Hepatocyte (in vitro differentiated cells): ENCODE data around the gene ATP5PF. TPM values are rescaled to one million over a fixed set of nuclear protein-coding genes. Genes with fewer than 3 reads are reported as not detected.
"Not testable (repeated sequence)": the region's sequence is repeated elsewhere in the genome, so short reads cannot be mapped to it uniquely, and the experiment has no call there.

ENCODE experiments used
- DNase-seq: peaks from one replicate; pipeline ENCODE4 v3.0.0-alpha.2; 2016; ENCODE audit warnings: low spot score
- H2AFZ ChIP-seq: fragments of 200-600 bp; sonication (generic); 2 replicates; pipeline ENCODE4 v1.6.0; 2016; ENCODE audit warnings: antibody characterized with exemption, mild to moderate bottlenecking
- H3K27ac ChIP-seq: fragments of 200-600 bp; sonication (generic); 2 replicates; pipeline ENCODE4 v1.5.1; 2016; ENCODE audit warnings: mild to moderate bottlenecking
- H3K27me3 ChIP-seq: fragments of 200-600 bp; sonication (generic); 2 replicates; pipeline ENCODE4 v1.6.1; 2016
- H3K36me3 ChIP-seq: fragments of 200-600 bp; sonication (generic); replicated peaks from 2 replicates; pipeline ENCODE4 v1.5.1; 2016; ENCODE audit warnings: low read depth; ENCODE audit not compliant: insufficient read depth
- H3K4me1 ChIP-seq: fragments of 200-600 bp; sonication (generic); 2 replicates; pipeline ENCODE4 v1.5.1; 2016; ENCODE audit warnings: mild to moderate bottlenecking, moderate library complexity; ENCODE audit not compliant: insufficient read depth
- H3K4me2 ChIP-seq: fragments of 200-600 bp; sonication (generic); 2 replicates; pipeline ENCODE4 v1.6.0; 2016
- H3K4me3 ChIP-seq: fragments of 200-600 bp; sonication (generic); 2 replicates; pipeline ENCODE4 v1.5.1; 2016; ENCODE audit warnings: mild to moderate bottlenecking
- H3K79me2 ChIP-seq: fragments of 200-600 bp; sonication (generic); 2 replicates; pipeline ENCODE4 v1.6.0; 2017; ENCODE audit warnings: mild to moderate bottlenecking
- H3K9me2 ChIP-seq: fragments of 200-600 bp; sonication (generic); replicated peaks from 2 replicates; pipeline ENCODE4 v1.6.0; 2017; ENCODE audit warnings: mild to moderate bottlenecking; ENCODE audit not compliant: insufficient read depth
- H3K9me3 ChIP-seq: fragments of 200-600 bp; sonication (generic); 2 replicates; pipeline ENCODE4 v1.5.1; 2016; ENCODE audit warnings: low read depth, mild to moderate bottlenecking
- H4K20me1 ChIP-seq: fragments of 200-600 bp; sonication (generic); 2 replicates; pipeline ENCODE4 v1.6.0; 2016; ENCODE audit warnings: mild to moderate bottlenecking; ENCODE audit not compliant: insufficient read depth, poor library complexity, severe bottlenecking
- CTCF ChIP-seq: fragments of 200-600 bp; sonication (generic); IDR thresholded peaks from 2 replicates; pipeline ENCODE4 v1.5.1; 2016; ENCODE audit warnings: antibody characterized with exemption, mild to moderate bottlenecking; ENCODE audit not compliant: poor library complexity
- EZH2 ChIP-seq: fragments of 200-600 bp; sonication (generic); IDR thresholded peaks from 2 replicates; pipeline ENCODE4 v1.6.1; 2016; ENCODE audit warnings: antibody characterized with exemption, mild to moderate bottlenecking, borderline replicate concordance
- EZH2phosphoT487 ChIP-seq: fragments of 200-600 bp; sonication (generic); IDR thresholded peaks from one replicate; pipeline ENCODE4 v1.6.1; 2018; ENCODE audit warnings: antibody characterized with exemption, mild to moderate bottlenecking, low read depth, moderate library complexity; ENCODE audit not compliant: unreplicated experiment, severe bottlenecking
- WGBS: methylation state at CpG from one replicate; pipeline ENCODE4 v1.1.6; 2016; ENCODE audit warnings: low lambda C conversion rate; ENCODE audit errors: missing lambda C conversion rate; 5-methylcytosine and 5-hydroxymethylcytosine counted together
- polyA plus RNA-seq: library from polyadenylated mRNA; unstranded; fragments of >200 nt; fragmentation: Nextera tagmentation; extraction: Ambion mirVana; gene quantifications from 2 replicates; pipeline ENCODE4 v1.2.1, GENCODE V29; 2016
- total RNA-seq: library from RNA; depleted of rRNA; stranded (reverse); fragments of >200 nt; gene quantifications from 2 replicates; pipeline ENCODE4 v1.2.3, GENCODE V29; 2014

ATP5PF gene
- total RNA-seq: 178 and 190 TPM in 2 replicates
- polyA plus RNA-seq: 478 and 510 TPM in 2 replicates

GRCh38 chr21:25734904-25735645 is at the start of gene ATP5PF, which contains the start of gene GABPA:
Gene ATP5PF (minus strand): TSS chr21:25734904. CDS start chr21:25729794, 5,110 bp downstream.
Gene GABPA (plus strand): TSS chr21:25734972. CDS start chr21:25741599, 6,627 bp downstream.
- Histone ChIP-seq H3K79me2 (peaks cover 75% of the 10 kb centered on the region), H4K20me1 (peaks cover 14% of the 10 kb centered on the region), H3K4me2 (peak within 1 kb of the TSS; percentile 89), H3K4me1 (peaks cover 21% of the 10 kb centered on the region), H3K27ac (peak within 1 kb of the TSS; percentile 97), H3K27me3 (no peaks in the 10 kb centered on the region), H3K4me3 (peak within 1 kb of the TSS; percentile 71), H3K36me3 (no peaks in the 10 kb centered on the region), H3K9me3 (no peaks in the 10 kb centered on the region), H2AFZ (peak within 1 kb of the TSS; percentile 73), H3K9me2 (no peaks in the 10 kb centered on the region)
- WGBS: 1% methylated on average over 49 of the region's 64 CpGs
- no peak for TF ChIP-seq EZH2phosphoT487
- no peak for TF ChIP-seq CTCF
- TF ChIP-seq EZH2: no peak
- DNase-seq: peak; percentile 99

- H3K79me2 ChIP-seq, H3K9me3 ChIP-seq, H3K36me3 ChIP-seq, DNase-seq, H3K4me2 ChIP-seq, H3K27me3 ChIP-seq, H3K27ac ChIP-seq, H3K4me3 ChIP-seq, H4K20me1 ChIP-seq, H3K4me1 ChIP-seq, H2AFZ ChIP-seq, H3K9me2 ChIP-seq: not testable (repeated sequence)
- WGBS: 97% methylated on average over 44 of the region's 52 CpGs
These were observed 43.6 kb upstream of the ATP5PF start for GRCh38 chr21:25778126-25778875.

GRCh38 chr21:25776440-25776839 is 41.7 kb upstream of the ATP5PF start:
- Histone ChIP-seq H3K79me2 (no peaks in the 10 kb centered on the region), H3K4me1 (no peaks in the 10 kb centered on the region), H3K9me3 (no peaks in the 10 kb centered on the region), H2AFZ (no peak overlapping the region), H3K4me3 (no peak overlapping the region), H3K9me2 (no peaks in the 10 kb centered on the region), H3K27me3 (no peaks in the 10 kb centered on the region), H3K27ac (no peak overlapping the region), H3K4me2 (no peak overlapping the region), H3K36me3 (no peaks in the 10 kb centered on the region), H4K20me1 (no peaks in the 10 kb centered on the region)
- TF ChIP-seq CTCF (no peak), EZH2 (no peak), EZH2phosphoT487 (no peak)
- WGBS: 81% methylated on average over 4 of the region's 4 CpGs
- DNase-seq: no peak

GRCh38 chr21:25772686-25773085 is 38.0 kb upstream of the ATP5PF start:
- no peaks in the 10 kb centered on the region for H3K9me3 ChIP-seq
- TF ChIP-seq CTCF: no peak
- TF ChIP-seq EZH2: no peak
- no peak for TF ChIP-seq EZH2phosphoT487

More at GRCh38 chr21:25772686-25773085, 38.0 kb upstream of the ATP5PF start:
- no peaks in the 10 kb centered on the region for H3K36me3 ChIP-seq
- no peaks in the 10 kb centered on the region for H4K20me1 ChIP-seq
- H3K27ac ChIP-seq: no peak overlapping the region
- no peak overlapping the region for H3K4me2 ChIP-seq
- H2AFZ ChIP-seq: no peak overlapping the region
- no peak for DNase-seq
- no peaks in the 10 kb centered on the region for H3K9me2 ChIP-seq
- H3K79me2 ChIP-seq: no peaks in the 10 kb centered on the region
- no peaks in the 10 kb centered on the region for H3K4me1 ChIP-seq
- H3K27me3 ChIP-seq: no peaks in the 10 kb centered on the region
- H3K4me3 ChIP-seq: no peak overlapping the region
- 58% methylated on average over 2 of the region's 2 CpGs for WGBS
